NOMO-1 (cell line): Measurements from ENCODE around the gene CRELD1.

Experiments used
- DNase-seq, 2 experiments: peaks; one replicate each; lab custom pipeline; 2025; ENCODE audit not compliant: unreplicated experiment in 2 of 2; lab: John Stamatoyannopoulos, UW

CRELD1 gene

GRCh38 chr3:9951962-9952805 lies 18.6 kb downstream of the CRELD1 start, which contains the start of gene PRRT3:
Gene PRRT3, minus strand, starts transcription at chr3:9952408. Its CDS starts 2,293 bp downstream, at chr3:9950115.
- DNase-seq, result peak; percentile 49 to 51

DNA sequence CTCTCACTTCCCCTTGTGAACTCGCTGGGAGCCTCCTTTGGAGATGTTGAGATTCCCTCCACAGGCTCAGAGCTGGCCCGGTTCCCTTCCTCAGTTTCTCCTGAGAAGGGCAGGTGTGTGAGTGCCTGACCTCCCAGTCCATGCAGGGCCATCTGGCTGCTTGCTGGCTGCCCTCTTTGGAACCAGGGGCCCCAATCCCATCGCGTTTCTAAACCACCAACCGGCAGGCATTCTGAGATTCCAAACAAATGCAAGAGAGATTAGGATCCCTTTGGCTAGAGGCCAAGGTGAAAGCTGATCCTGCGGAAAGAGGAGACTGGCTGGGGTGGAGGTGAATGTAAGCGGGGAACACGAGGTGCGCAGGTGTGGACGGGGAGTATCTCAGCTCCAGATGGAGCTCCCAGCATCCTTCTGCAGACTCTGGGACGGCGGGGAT lies 21.5 kb downstream of the CRELD1 start:
- no peak for DNase-seq

DNA sequence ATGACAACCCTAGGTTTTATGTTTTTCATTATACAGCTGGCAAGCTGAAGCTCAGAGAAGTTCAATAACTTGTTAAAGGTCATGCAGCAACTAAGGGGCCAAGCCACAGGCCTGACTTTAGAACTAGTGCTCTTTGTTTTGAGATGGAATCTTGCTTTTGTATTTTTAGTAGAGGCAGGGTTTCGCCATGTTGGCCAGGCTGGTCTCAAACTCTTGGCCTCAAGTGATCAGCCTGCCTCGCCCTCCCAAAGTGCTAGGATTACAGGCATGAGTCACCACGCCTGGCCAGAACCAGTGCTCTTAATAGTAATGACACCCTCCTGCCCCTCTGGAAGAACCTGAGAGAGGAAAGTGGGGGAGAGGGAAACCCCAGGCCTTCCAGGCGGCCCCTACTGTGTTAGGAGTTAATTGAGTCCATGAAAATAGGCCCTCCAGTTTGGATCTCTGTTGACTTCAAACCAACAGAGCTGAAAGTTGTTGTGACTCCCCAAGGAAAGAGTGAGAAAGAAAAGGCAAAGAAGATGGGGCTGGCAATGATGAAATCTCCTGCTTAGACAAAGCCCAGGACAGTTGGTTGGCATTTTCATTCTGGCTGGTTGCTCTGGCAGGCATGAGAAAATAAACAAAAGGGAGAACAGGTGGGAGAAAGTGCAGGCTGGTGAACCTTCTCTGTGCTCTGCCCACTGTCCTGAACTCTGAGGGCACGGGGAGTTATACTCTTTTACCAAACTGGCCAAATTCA lies 22.1 kb downstream of the CRELD1 start:
- DNase-seq, result no peak

- no peak for DNase-seq
Observed at GRCh38 chr3:9957214-9957613, 23.6 kb downstream of the CRELD1 start.

GRCh38 chr3:9965200-9965875 lies 31.7 kb downstream of the CRELD1 start:
- no peak for DNase-seq

- no peak for DNase-seq
Observed at GRCh38 chr3:9966841-9967240, 33.2 kb downstream of the CRELD1 start.

DNA sequence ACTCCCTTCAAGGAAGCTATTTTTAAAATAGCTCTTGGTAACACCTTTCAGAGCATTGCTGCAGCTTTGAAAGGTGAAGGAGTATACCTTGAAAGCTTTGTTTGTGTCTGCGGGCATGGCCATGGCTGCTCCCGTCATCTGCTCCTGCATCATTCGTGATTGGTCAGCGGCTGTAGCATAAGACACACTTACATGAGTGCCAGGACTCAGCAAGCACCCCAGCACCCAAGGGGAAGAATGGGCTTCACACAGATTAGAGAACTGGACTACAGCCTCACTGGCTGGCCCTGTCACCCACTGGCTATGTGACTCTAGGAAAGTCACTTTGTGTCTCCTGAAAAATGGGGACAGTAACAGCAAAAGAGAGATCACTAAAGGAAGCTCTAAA lies 36.0 kb downstream of the CRELD1 start:
- no peak for DNase-seq

- DNase-seq, result no peak
Observed at GRCh38 chr3:9970020-9970652, 36.5 kb downstream of the CRELD1 start.

DNA sequence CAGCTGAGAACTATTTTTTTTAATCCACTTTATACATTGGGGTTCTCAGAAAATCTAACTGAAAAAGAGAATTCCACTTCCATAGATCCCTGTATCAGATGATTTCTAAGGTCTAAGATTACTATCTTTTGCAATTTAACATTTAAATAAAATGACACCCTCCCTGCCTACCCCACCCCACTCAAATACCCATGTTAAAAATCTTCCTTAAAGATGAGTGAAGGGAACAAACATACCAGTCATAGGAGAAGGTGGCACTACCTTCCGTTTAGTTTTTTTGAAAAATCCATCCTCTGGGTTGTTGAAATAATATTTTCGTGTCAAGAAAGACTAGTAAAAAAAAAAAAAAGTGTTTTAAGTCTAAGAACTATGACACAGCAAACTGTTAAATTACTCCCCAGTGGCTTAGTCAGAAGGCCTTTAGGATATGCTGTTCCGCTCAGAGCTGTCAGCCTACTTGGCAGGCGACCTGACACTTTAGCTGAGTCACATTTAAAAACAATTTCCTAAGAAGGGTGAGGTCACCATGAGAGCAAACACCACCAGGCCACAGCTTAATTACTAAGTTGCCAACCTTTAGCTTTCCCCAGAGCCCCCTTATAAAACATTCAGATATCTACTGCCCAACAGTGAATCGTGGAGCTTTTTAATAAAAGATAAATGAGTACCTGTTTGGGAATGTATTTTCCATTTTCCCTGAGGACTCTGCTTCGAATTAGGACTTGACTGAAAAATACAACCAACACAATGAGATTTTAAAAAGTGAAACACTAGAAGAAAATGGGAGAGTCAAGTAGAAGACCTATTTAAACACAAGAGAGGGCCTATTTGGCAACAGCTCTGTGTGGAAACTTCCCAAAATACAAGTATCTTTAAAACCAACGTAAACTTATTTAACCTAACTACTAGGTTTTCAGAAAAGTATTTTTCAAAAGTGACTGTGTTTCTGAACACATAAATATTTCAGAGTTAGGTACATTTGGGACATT lies 43.4 kb downstream of the CRELD1 start:
- peak; percentile 94 to 98 for DNase-seq

DNA sequence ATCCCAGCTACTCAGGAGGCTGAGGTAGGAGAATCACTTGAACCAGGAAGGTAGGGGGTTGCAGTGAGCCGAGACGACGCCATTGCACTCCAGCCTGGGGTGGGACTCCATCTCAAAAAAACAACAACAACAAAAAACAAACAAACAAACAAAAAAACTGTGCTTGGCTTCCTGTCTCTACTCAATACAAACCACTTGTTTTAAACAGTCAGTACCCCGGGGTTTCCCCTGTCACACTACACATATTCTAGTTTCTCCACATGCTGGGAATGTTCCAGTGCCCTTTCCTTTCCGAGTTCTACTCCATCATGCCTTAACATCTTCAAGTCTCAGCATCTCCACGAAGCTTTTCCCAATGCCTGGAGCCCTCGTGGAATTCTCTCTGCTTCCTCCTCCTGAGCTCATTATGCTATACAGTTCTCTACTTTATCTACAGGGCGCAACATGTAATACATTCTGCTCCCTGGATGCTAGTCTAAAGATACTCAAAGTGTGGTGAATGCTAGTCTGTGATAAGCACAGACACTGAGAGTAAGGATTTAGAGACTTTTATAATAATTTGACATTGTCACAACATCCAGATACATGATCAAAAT lies 45.2 kb downstream of the CRELD1 start:
- no peak for DNase-seq

DNA sequence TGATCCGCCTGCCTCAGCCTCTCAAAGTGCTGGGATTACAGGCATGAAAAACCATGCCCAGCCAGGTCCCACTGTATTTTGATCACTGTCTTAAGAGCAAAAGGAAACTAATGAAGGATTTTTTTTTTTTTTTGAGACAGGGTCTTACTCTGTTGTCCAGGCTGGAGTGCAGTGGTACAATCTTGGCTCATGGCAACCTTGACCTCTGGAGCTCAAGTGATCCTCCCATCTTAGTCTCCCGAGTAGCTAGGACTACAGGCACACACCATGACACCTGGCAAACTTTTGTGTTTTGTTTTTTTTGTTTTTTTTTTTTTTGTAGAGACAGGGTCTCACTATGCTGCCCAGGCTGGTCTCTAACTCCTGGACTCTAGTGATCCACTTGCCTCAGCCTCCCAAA lies 46.6 kb downstream of the CRELD1 start:
- DNase-seq, result no peak

GRCh38 chr3:9986230-9986725 lies 52.6 kb downstream of the CRELD1 start:
- no peak for DNase-seq

GRCh38 chr3:9994086-9994844 lies 60.6 kb downstream of the CRELD1 start:
- DNase-seq, result no peak
